Natural killer cell (primary cell): ENCODE measurements around the gene C2CD2. TPM values are rescaled to one million over a fixed set of nuclear protein-coding genes. Genes with fewer than 3 reads are reported as not detected.

Source experiments
- ATAC-seq, 3 donors: fragments of 150-1000 bp in 2 of 3; fragments of 200-7000 bp in 1 of 3; cut with Tn5 transposase; 1 replicate in 1 of 3; 2 replicates in 2 of 3; pipeline ENCODE4 v1.10.0; 2021; ENCODE audit warnings: mild to moderate bottlenecking in 2 of 3, moderate library complexity in 2 of 3
- DNase-seq, 2 donors: peaks; one replicate each; pipeline versions ENCODE4 v3.0.0 to v3.0.0-alpha.2; 2013 to 2021; ENCODE audit warnings: mixed read lengths in 1 of 2
- H3K27ac ChIP-seq: one replicate; pipeline ENCODE4 v1.5.1; 2013; ENCODE audit warnings: mild to moderate bottlenecking, low read length
- H3K27me3 ChIP-seq: one replicate; pipeline ENCODE4 v1.6.1; 2013; ENCODE audit warnings: low read length; ENCODE audit not compliant: control insufficient read depth, insufficient read depth
- H3K36me3 ChIP-seq: one replicate; pipeline ENCODE4 v1.6.1; 2013; ENCODE audit warnings: low read length; ENCODE audit not compliant: control insufficient read depth, insufficient read depth
- H3K4me1 ChIP-seq: one replicate; pipeline ENCODE4 v1.6.1; 2013; ENCODE audit warnings: low read length; ENCODE audit not compliant: control insufficient read depth, insufficient read depth
- H3K4me3 ChIP-seq: one replicate; pipeline ENCODE4 v1.5.1; 2013; ENCODE audit warnings: low read length
- H3K9me3 ChIP-seq: one replicate; pipeline ENCODE4 v1.6.1; 2013; ENCODE audit warnings: low read length; ENCODE audit not compliant: control insufficient read depth, insufficient read depth
- H3K27ac Mint-ChIP-seq, 2 donors: one replicate each; pipeline ENCODE4 v1.8.0; 2022; ENCODE audit warnings: mild to moderate bottlenecking in 2 of 2, mixed read lengths in 2 of 2, moderate library complexity in 1 of 2
- H3K27me3 Mint-ChIP-seq, 2 donors: one replicate each; pipeline ENCODE4 v1.8.0; 2022; ENCODE audit warnings: low read depth in 2 of 2, mixed read lengths in 2 of 2
- H3K36me3 Mint-ChIP-seq: one replicate; pipeline ENCODE4 v1.8.0; 2022; ENCODE audit warnings: mixed read lengths
- H3K4me1 Mint-ChIP-seq, 2 donors: one replicate each; pipeline ENCODE4 v1.8.0; 2022; ENCODE audit warnings: mixed read lengths in 2 of 2
- H3K4me3 Mint-ChIP-seq: one replicate; pipeline ENCODE4 v1.8.0; 2022; ENCODE audit warnings: mild to moderate bottlenecking, moderate library complexity, mixed read lengths
- H3K9me3 Mint-ChIP-seq, 2 donors: one replicate each; pipeline ENCODE4 v1.8.0; 2022; ENCODE audit warnings: mixed read lengths in 2 of 2
- WGBS: methylation state at CpG from one replicate; pipeline ENCODE4 v1.1.7; 2013; ENCODE audit warnings: missing lambda C conversion rate; ENCODE audit not compliant: insufficient coverage; 5-methylcytosine and 5-hydroxymethylcytosine counted together
- intact Hi-C: fragments of 100-400 bp; cut with micrococcal nuclease; formaldehyde crosslinking; loops from one replicate; pipeline ENCODE4 v1.14.2; 2022
- total RNA-seq, 4 donors: library from RNA; stranded (reverse); fragments of 120-200 nt in 1 of 4; gene quantifications; one replicate each; pipeline versions ENCODE4 v1.2.3 to v1.2.4, GENCODE V29; 2013 to 2022
- TF ChIP-seq, protein P1 (sequence below): fragments of 200-600 bp; IDR thresholded peaks from one replicate; pipeline ENCODE4 v1.8.0; 2022; ENCODE audit warnings: antibody characterized with exemption

C2CD2 gene
- total RNA-seq, 3 donors from 2014 or later (not counting 1 experiment from before 2014, with no cell fraction given), result 2.1 to 10.1 (median 8.9) TPM

GRCh38 chr21:41987310-41987709, 33.5 kb upstream of the C2CD2 start:
- H3K4me3 Mint-ChIP-seq, result no peak overlapping the region
- peaks cover 3 to 5% of the 10 kb centered on the region in 2 donors for H3K27me3 Mint-ChIP-seq
- H3K4me3 ChIP-seq, result no peak overlapping the region
- H3K4me1 ChIP-seq, result no peaks in the 10 kb centered on the region
- H3K27me3 ChIP-seq, result no peaks in the 10 kb centered on the region
- TF ChIP-seq, protein P1, sequence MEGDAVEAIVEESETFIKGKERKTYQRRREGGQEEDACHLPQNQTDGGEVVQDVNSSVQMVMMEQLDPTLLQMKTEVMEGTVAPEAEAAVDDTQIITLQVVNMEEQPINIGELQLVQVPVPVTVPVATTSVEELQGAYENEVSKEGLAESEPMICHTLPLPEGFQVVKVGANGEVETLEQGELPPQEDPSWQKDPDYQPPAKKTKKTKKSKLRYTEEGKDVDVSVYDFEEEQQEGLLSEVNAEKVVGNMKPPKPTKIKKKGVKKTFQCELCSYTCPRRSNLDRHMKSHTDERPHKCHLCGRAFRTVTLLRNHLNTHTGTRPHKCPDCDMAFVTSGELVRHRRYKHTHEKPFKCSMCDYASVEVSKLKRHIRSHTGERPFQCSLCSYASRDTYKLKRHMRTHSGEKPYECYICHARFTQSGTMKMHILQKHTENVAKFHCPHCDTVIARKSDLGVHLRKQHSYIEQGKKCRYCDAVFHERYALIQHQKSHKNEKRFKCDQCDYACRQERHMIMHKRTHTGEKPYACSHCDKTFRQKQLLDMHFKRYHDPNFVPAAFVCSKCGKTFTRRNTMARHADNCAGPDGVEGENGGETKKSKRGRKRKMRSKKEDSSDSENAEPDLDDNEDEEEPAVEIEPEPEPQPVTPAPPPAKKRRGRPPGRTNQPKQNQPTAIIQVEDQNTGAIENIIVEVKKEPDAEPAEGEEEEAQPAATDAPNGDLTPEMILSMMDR, result no peak
- H3K4me1 Mint-ChIP-seq, result no peaks in the 10 kb centered on the region
- WGBS, result 100% methylated on average over 1 of the region's 3 CpGs
- ATAC-seq (no peak), DNase-seq (no peak)
- H3K9me3 ChIP-seq, result no peaks in the 10 kb centered on the region
- H3K27ac Mint-ChIP-seq, result no peak overlapping the region
- H3K36me3 Mint-ChIP-seq, result peaks cover 8% of the 10 kb centered on the region
- H3K27ac ChIP-seq, result no peak overlapping the region
- H3K9me3 Mint-ChIP-seq, result peaks cover 2 to 5% of the 10 kb centered on the region in 2 donors
- intact Hi-C loops, result no loop called here
- peaks cover 13% of the 10 kb centered on the region for H3K36me3 ChIP-seq

DNA sequence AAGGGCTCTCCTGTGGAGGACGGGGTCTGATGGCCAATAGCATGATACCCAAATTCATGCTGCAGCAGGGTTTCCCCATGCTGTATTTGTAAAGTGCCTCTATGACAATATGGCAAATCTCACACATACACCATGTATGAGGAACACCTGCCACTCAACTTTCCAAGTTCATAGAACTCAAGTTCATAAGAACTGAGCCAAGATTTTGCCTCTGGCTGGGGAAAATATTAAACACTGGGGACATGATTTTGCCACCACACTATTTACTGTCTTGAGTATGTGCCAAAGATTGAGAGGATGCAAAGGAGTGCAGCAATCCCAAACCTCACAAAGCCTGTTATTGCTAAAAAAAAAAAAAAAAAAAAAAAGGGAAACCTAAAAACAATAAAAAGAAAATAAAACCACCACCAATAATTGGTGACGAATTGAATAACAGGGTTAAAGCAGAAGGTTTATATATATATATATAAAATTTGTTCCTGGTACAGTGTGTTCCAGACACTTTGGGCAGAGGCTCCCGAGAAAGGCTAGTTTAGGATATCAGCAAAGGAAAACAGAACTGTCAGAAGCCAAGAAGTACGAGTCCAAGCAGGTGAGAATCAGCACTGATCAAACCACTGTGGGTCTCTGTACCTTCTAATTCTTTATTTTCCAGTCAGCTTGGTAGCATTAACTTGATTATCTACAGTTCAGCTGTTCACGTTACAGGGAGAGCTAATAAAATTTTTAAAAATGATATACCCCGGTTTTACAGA, 32.0 kb upstream of the C2CD2 start:
- Mint-ChIP-seq H3K27me3 (peaks cover 4 to 14% of the 10 kb centered on the region in 2 donors), H3K9me3 (peaks cover 3 to 5% of the 10 kb centered on the region in 2 donors), H3K4me1 (no peaks in the 10 kb centered on the region), H3K27ac (no peak overlapping the region), H3K4me3 (no peak overlapping the region), H3K36me3 (peaks cover 8% of the 10 kb centered on the region)
- Histone ChIP-seq H3K4me3 (no peak overlapping the region), H3K9me3 (no peaks in the 10 kb centered on the region), H3K27ac (no peak overlapping the region), H3K36me3 (peaks cover 2% of the 10 kb centered on the region), H3K27me3 (no peaks in the 10 kb centered on the region), H3K4me1 (no peaks in the 10 kb centered on the region)
- ATAC-seq (no peak), DNase-seq (no peak)
- WGBS, result 97% methylated on average over 4 of the region's 6 CpGs
- intact Hi-C loops, result no loop called here
- TF ChIP-seq, protein P1, result no peak

DNA sequence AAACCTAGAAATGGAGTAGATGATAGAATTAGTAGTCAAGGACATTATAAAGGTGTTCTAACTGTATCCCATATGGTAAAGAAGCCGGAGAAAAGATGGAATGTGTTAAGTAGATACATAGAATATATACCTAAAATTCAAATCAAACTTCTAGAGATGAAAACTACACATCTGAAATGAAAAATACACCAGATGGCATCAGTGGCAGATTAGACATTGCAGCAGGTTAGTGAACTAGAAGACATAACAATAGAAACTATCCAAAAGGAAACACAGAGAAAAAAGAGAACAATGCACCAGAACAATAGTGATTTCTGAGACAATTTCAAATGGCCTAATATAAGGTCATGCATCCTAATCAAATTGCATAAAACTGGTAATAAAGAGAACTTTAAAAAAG, 29.4 kb upstream of the C2CD2 start:
- Mint-ChIP-seq H3K4me1 (no peaks in the 10 kb centered on the region), H3K4me3 (no peak overlapping the region), H3K27ac (no peak overlapping the region), H3K9me3 (peaks cover 3 to 5% of the 10 kb centered on the region in 2 donors), H3K27me3 (peaks cover 12 to 26% of the 10 kb centered on the region in 2 donors), H3K36me3 (peaks cover 15% of the 10 kb centered on the region)
- Histone ChIP-seq H3K9me3 (peaks cover 3% of the 10 kb centered on the region), H3K4me3 (no peak overlapping the region), H3K27ac (no peak overlapping the region), H3K4me1 (no peaks in the 10 kb centered on the region), H3K36me3 (no peaks in the 10 kb centered on the region), H3K27me3 (no peaks in the 10 kb centered on the region)
- intact Hi-C loops, result no loop called here
- no peak for ATAC-seq
- DNase-seq, result no peak
- no CpG with 5 or more reads among the region's 1 CpG for WGBS
- TF ChIP-seq, protein P1, result no peak

- TF ChIP-seq, protein P1, result no peak
- Histone ChIP-seq H3K27me3 (no peaks in the 10 kb centered on the region), H3K9me3 (peaks cover 3% of the 10 kb centered on the region), H3K36me3 (no peaks in the 10 kb centered on the region), H3K27ac (no peak overlapping the region), H3K4me1 (no peaks in the 10 kb centered on the region), H3K4me3 (no peak overlapping the region)
- H3K36me3 Mint-ChIP-seq, result peaks cover 15% of the 10 kb centered on the region
- H3K27me3 Mint-ChIP-seq, result peaks cover 12 to 26% of the 10 kb centered on the region in 2 donors
- H3K4me1 Mint-ChIP-seq, result no peaks in the 10 kb centered on the region
- intact Hi-C loops, result no loop called here
- ATAC-seq (no peak), DNase-seq (no peak)
- H3K27ac Mint-ChIP-seq, result no peak overlapping the region
- H3K9me3 Mint-ChIP-seq, result peaks cover 3 to 5% of the 10 kb centered on the region in 2 donors
- no peak overlapping the region for H3K4me3 Mint-ChIP-seq
These were observed 26.7 kb upstream of the C2CD2 start for GRCh38 chr21:41980561-41980960.
